Neural progenitor cell (in vitro differentiated cells): ENCODE data around the gene ELF5.

Experiments used
- CTCF ChIP-seq: fragments of 200-600 bp; sonication (generic); IDR thresholded peaks from 2 replicates; pipeline ENCODE4 v1.5.1; 2017; ENCODE audit warnings: antibody characterized with exemption, mild to moderate bottlenecking
- EZH2phosphoT487 ChIP-seq: fragments of 200-600 bp; sonication (generic); IDR thresholded peaks from 2 replicates; pipeline ENCODE4 v1.6.1; 2017; ENCODE audit warnings: antibody characterized with exemption

GRCh38 chr11:34519595-34520235 is 6.1 kb upstream of the ELF5 start:
- no peak for TF ChIP-seq EZH2phosphoT487
- TF ChIP-seq CTCF, result no peak
